WTC11 (cell line): ENCODE data around the gene SH2D4B. TPM values are rescaled to one million over a fixed set of nuclear protein-coding genes. Genes with fewer than 3 reads are reported as not detected.

Experiments used
- ATAC-seq: fragments of 200-7000 bp; cut with Tn5 transposase; 2 replicates; pipeline ENCODE4 v1.10.0; 2021; ENCODE audit warnings: mild to moderate bottlenecking, moderate library complexity
- CTCF ChIA-PET: fragments of 300-600 bp; sonication (Branson Sonifier 250); formaldehyde crosslinking; loops from one replicate; lab custom pipeline; 2021; ENCODE audit warnings: antibody characterized with exemption; lab: Charles Lee
- POLR2A ChIA-PET: fragments of 350-600 bp; sonication (Branson Sonifier 250); formaldehyde crosslinking; loops from one replicate; lab custom pipeline; 2021; ENCODE audit warnings: antibody characterized with exemption; lab: Charles Lee
- DNase-seq: peaks from one replicate; pipeline ENCODE4 v3.0.0; 2021; ENCODE audit warnings: low spot score
- H3K27ac Mint-ChIP-seq: 2 replicates; pipeline ENCODE4 v1.8.0; 2021; ENCODE audit warnings: mixed read lengths
- H3K27me3 Mint-ChIP-seq: 2 replicates; pipeline ENCODE4 v1.8.0; 2021; ENCODE audit warnings: low read depth, mild to moderate bottlenecking, moderate library complexity, mixed read lengths
- H3K36me3 Mint-ChIP-seq: 2 replicates; pipeline ENCODE4 v1.8.0; 2021; ENCODE audit warnings: mixed read lengths
- H3K4me1 Mint-ChIP-seq: 2 replicates; pipeline ENCODE4 v1.8.0; 2022; ENCODE audit warnings: mixed read lengths
- H3K4me3 Mint-ChIP-seq: 2 replicates; pipeline ENCODE4 v1.8.0; 2021; ENCODE audit warnings: mild to moderate bottlenecking, moderate library complexity, mixed read lengths
- H3K9me3 Mint-ChIP-seq: 2 replicates; pipeline ENCODE4 v1.8.0; 2021; ENCODE audit warnings: mixed read lengths
- CREM ChIP-seq: sonication (generic); formaldehyde crosslinking; IDR thresholded peaks from 2 replicates; pipeline ENCODE4 v1.8.1; 2022; ENCODE audit warnings: mild to moderate bottlenecking, missing genetic modification reagents, moderate library complexity
- ELF4 ChIP-seq: sonication (generic); formaldehyde crosslinking; IDR thresholded peaks from 2 replicates; pipeline ENCODE4 v1.8.1; 2022; ENCODE audit warnings: low read depth, mild to moderate bottlenecking, moderate library complexity, missing genetic modification reagents
- ETV6 ChIP-seq: sonication (generic); formaldehyde crosslinking; IDR thresholded peaks from 2 replicates; pipeline ENCODE4 v1.8.1; 2022; ENCODE audit warnings: mild to moderate bottlenecking, missing genetic modification reagents
- FOXJ3 ChIP-seq: sonication (generic); formaldehyde crosslinking; IDR thresholded peaks from 2 replicates; pipeline ENCODE4 v1.9.0; 2021; ENCODE audit warnings: missing genetic modification reagents, mild to moderate bottlenecking, borderline replicate concordance
- FOXK1 ChIP-seq: sonication (generic); formaldehyde crosslinking; IDR thresholded peaks from 2 replicates; pipeline ENCODE4 v1.8.0; 2022; ENCODE audit warnings: mild to moderate bottlenecking, moderate library complexity, missing genetic modification reagents
- NFE2L1 ChIP-seq: sonication (generic); formaldehyde crosslinking; IDR thresholded peaks from 2 replicates; pipeline ENCODE4 v1.8.1; 2023; ENCODE audit warnings: missing genetic modification reagents
- NR2C2 ChIP-seq: sonication (generic); formaldehyde crosslinking; IDR thresholded peaks from 2 replicates; pipeline ENCODE4 v1.8.0; 2022; ENCODE audit warnings: mild to moderate bottlenecking, missing genetic modification reagents
- RELA ChIP-seq: sonication (generic); formaldehyde crosslinking; IDR thresholded peaks from 2 replicates; pipeline ENCODE4 v1.8.1; 2022; ENCODE audit warnings: missing genetic modification reagents, mild to moderate bottlenecking, borderline replicate concordance
- SMAD3 ChIP-seq: sonication (generic); formaldehyde crosslinking; IDR thresholded peaks from 2 replicates; pipeline ENCODE4 v1.8.0; 2022; ENCODE audit warnings: missing genetic modification reagents, mild to moderate bottlenecking, borderline replicate concordance
- SMAD4 ChIP-seq: sonication (generic); formaldehyde crosslinking; IDR thresholded peaks from 2 replicates; pipeline ENCODE4 v1.8.0; 2022; ENCODE audit warnings: mild to moderate bottlenecking, missing genetic modification reagents
- ZNF121 ChIP-seq: sonication (generic); formaldehyde crosslinking; IDR thresholded peaks from 2 replicates; pipeline ENCODE4 v1.8.0; 2023; ENCODE audit warnings: missing genetic modification reagents
- ZNF219 ChIP-seq: sonication (generic); formaldehyde crosslinking; IDR thresholded peaks from 2 replicates; pipeline ENCODE4 v1.8.0; 2023; ENCODE audit warnings: missing genetic modification reagents, mild to moderate bottlenecking, borderline replicate concordance
- ZNF317 ChIP-seq: sonication (generic); formaldehyde crosslinking; IDR thresholded peaks from 2 replicates; pipeline ENCODE4 v1.8.1; 2023; ENCODE audit warnings: low read depth, mild to moderate bottlenecking, moderate library complexity, missing genetic modification reagents, borderline replicate concordance
- ZNF416 ChIP-seq: fragments of 250-450 bp; sonication (Bioruptor Pico); IDR thresholded peaks from 2 replicates; pipeline ENCODE4 v1.9.0; 2021; ENCODE audit warnings: mild to moderate bottlenecking, inconsistent platforms
- total RNA-seq: library from RNA; stranded (reverse); gene quantifications from 3 replicates; pipeline ENCODE4 v1.2.3, GENCODE V29; 2021
- TF ChIP-seq, protein P1 (sequence below): sonication (generic); formaldehyde crosslinking; IDR thresholded peaks from 2 replicates; pipeline ENCODE4 v1.8.1; 2022; ENCODE audit warnings: missing genetic modification reagents, borderline replicate concordance
- TF ChIP-seq, protein P2 (sequence below): sonication (generic); formaldehyde crosslinking; IDR thresholded peaks from 2 replicates; pipeline ENCODE4 v1.8.1; 2023; ENCODE audit warnings: mild to moderate bottlenecking, missing genetic modification reagents
- TF ChIP-seq, protein P3 (sequence below): sonication (generic); formaldehyde crosslinking; IDR thresholded peaks from 2 replicates; pipeline ENCODE4 v1.8.0; 2022; ENCODE audit warnings: mild to moderate bottlenecking, missing genetic modification reagents
- TF ChIP-seq, protein P4 (sequence below): sonication (generic); formaldehyde crosslinking; IDR thresholded peaks from 2 replicates; pipeline ENCODE4 v1.8.0; 2023; ENCODE audit warnings: missing genetic modification reagents, mild to moderate bottlenecking, borderline replicate concordance
- TF ChIP-seq, protein P5 (sequence below): sonication (generic); formaldehyde crosslinking; IDR thresholded peaks from 2 replicates; pipeline ENCODE4 v1.8.0; 2022; ENCODE audit warnings: mild to moderate bottlenecking, missing genetic modification reagents
- TF ChIP-seq, protein P6 (sequence below): sonication (generic); formaldehyde crosslinking; IDR thresholded peaks from 2 replicates; pipeline ENCODE4 v1.8.1; 2023; ENCODE audit warnings: mild to moderate bottlenecking, missing genetic modification reagents, borderline replicate concordance
- TF ChIP-seq, protein P7 (sequence below): sonication (generic); formaldehyde crosslinking; IDR thresholded peaks from 2 replicates; pipeline ENCODE4 v1.8.0; 2022; ENCODE audit warnings: mild to moderate bottlenecking, missing genetic modification reagents

Gene SH2D4B
- total RNA-seq, 1 experiment from 2014 or later: 0.04 TPM

DNA sequence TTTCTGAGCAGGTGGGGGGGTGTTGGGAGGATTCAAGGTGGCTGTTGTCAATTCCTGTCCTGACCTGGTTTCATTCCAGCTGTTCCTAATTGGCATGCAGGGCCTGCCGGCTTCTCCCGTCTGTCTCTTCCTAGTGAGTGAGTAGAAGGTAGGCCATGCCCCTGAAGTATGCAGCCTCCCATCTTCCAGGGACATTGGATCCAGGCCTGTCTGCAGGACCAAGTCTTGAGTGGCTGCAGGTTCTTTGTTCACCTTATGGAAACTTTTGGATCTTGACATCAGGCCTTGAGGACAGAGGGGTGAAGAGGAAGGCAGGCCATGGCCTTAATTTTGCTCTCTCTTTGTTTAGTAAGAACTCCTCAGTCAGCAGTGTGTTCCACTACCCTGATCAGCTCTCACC is 131.8 kb downstream of the SH2D4B start:
- H3K36me3 Mint-ChIP-seq: no peaks in the 10 kb centered on the region
- CTCF ChIA-PET: no interaction called here
- no peak overlapping the region for H3K4me3 Mint-ChIP-seq
- ATAC-seq (no peak), DNase-seq (no peak)
- no peak overlapping the region for H3K27ac Mint-ChIP-seq
- POLR2A ChIA-PET: no interaction called here
- H3K4me1 Mint-ChIP-seq: peaks cover 2% of the 10 kb centered on the region
- TF ChIP-seq ELF4 (CRISPR knock-in tag): no peak
- TF ChIP-seq, protein P1, sequence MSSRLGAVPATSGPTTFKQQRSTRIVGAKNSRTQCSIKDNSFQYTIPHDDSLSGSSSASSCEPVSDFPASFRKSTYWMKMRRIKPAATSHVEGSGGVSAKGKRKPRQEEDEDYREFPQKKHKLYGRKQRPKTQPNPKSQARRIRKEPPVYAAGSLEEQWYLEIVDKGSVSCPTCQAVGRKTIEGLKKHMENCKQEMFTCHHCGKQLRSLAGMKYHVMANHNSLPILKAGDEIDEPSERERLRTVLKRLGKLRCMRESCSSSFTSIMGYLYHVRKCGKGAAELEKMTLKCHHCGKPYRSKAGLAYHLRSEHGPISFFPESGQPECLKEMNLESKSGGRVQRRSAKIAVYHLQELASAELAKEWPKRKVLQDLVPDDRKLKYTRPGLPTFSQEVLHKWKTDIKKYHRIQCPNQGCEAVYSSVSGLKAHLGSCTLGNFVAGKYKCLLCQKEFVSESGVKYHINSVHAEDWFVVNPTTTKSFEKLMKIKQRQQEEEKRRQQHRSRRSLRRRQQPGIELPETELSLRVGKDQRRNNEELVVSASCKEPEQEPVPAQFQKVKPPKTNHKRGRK (CRISPR knock-in tag): no peak
- TF ChIP-seq RELA: no peak
- no peak for TF ChIP-seq FOXK1 (CRISPR knock-in tag)
- no peak for TF ChIP-seq CREM (CRISPR knock-in tag)
- TF ChIP-seq, protein P2, sequence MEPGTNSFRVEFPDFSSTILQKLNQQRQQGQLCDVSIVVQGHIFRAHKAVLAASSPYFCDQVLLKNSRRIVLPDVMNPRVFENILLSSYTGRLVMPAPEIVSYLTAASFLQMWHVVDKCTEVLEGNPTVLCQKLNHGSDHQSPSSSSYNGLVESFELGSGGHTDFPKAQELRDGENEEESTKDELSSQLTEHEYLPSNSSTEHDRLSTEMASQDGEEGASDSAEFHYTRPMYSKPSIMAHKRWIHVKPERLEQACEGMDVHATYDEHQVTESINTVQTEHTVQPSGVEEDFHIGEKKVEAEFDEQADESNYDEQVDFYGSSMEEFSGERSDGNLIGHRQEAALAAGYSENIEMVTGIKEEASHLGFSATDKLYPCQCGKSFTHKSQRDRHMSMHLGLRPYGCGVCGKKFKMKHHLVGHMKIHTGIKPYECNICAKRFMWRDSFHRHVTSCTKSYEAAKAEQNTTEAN (CRISPR knock-in tag): no peak
- H3K9me3 Mint-ChIP-seq: no peaks in the 10 kb centered on the region
- H3K27me3 Mint-ChIP-seq: no peaks in the 10 kb centered on the region; the same call in 1 of the 2 replicates

DNA sequence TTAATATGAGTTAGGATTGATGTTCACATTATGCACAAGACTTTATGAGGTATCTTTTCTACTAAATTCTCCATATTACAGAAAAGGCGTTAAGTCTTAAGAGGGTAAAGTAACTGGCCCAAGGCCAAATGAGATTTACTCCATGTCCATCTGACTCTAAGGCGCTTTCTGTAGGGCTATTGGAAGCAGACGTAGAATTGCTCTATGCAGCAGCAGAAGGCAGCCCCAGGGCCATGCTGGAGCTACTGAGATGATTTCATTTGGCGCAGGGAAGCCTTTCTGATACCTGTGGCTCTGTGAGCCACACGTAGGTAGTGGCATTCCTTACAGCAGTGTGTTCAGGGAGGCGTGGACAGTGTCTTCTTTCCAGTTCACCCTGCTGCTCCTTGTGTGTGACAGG is 133.1 kb downstream of the SH2D4B start:
- H3K27ac Mint-ChIP-seq: no peak overlapping the region
- ATAC-seq (no peak), DNase-seq (no peak)
- H3K9me3 Mint-ChIP-seq: no peaks in the 10 kb centered on the region
- H3K27me3 Mint-ChIP-seq: no peaks in the 10 kb centered on the region; the same call in 1 of the 2 replicates
- CTCF ChIA-PET: interaction anchor here (0.7 to 3.1 kb wide), 3 partner anchors 8 to 75 kb away, joined by 3 to 30 read pairs (median 3); no protein-coding TSS in a partner anchor
- POLR2A ChIA-PET: interaction anchor here (0.7 kb wide), 1 partner anchor 332 kb away, joined by 3 read pairs; no protein-coding TSS in a partner anchor
- no peak overlapping the region for H3K4me3 Mint-ChIP-seq
- no peaks in the 10 kb centered on the region for H3K36me3 Mint-ChIP-seq
- no peaks in the 10 kb centered on the region for H3K4me1 Mint-ChIP-seq
- TF ChIP-seq, protein P3, sequence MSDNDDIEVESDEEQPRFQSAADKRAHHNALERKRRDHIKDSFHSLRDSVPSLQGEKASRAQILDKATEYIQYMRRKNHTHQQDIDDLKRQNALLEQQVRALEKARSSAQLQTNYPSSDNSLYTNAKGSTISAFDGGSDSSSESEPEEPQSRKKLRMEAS (CRISPR knock-in tag): no peak
- TF ChIP-seq FOXJ3 (CRISPR knock-in tag) (no peak), ZNF317 (CRISPR knock-in tag) (no peak), SMAD4 (no peak), NFE2L1 (CRISPR knock-in tag) (no peak), ZNF121 (no peak), NR2C2 (no peak), ETV6 (CRISPR knock-in tag) (no peak), ZNF416 (CRISPR knock-in tag) (no peak), SMAD3 (CRISPR knock-in tag) (no peak), RELA (no peak), ZNF219 (CRISPR knock-in tag) (no peak)
- TF ChIP-seq, protein P4, sequence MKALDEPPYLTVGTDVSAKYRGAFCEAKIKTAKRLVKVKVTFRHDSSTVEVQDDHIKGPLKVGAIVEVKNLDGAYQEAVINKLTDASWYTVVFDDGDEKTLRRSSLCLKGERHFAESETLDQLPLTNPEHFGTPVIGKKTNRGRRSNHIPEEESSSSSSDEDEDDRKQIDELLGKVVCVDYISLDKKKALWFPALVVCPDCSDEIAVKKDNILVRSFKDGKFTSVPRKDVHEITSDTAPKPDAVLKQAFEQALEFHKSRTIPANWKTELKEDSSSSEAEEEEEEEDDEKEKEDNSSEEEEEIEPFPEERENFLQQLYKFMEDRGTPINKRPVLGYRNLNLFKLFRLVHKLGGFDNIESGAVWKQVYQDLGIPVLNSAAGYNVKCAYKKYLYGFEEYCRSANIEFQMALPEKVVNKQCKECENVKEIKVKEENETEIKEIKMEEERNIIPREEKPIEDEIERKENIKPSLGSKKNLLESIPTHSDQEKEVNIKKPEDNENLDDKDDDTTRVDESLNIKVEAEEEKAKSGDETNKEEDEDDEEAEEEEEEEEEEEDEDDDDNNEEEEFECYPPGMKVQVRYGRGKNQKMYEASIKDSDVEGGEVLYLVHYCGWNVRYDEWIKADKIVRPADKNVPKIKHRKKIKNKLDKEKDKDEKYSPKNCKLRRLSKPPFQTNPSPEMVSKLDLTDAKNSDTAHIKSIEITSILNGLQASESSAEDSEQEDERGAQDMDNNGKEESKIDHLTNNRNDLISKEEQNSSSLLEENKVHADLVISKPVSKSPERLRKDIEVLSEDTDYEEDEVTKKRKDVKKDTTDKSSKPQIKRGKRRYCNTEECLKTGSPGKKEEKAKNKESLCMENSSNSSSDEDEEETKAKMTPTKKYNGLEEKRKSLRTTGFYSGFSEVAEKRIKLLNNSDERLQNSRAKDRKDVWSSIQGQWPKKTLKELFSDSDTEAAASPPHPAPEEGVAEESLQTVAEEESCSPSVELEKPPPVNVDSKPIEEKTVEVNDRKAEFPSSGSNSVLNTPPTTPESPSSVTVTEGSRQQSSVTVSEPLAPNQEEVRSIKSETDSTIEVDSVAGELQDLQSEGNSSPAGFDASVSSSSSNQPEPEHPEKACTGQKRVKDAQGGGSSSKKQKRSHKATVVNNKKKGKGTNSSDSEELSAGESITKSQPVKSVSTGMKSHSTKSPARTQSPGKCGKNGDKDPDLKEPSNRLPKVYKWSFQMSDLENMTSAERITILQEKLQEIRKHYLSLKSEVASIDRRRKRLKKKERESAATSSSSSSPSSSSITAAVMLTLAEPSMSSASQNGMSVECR (CRISPR knock-in tag): no peak
- TF ChIP-seq, protein P5, sequence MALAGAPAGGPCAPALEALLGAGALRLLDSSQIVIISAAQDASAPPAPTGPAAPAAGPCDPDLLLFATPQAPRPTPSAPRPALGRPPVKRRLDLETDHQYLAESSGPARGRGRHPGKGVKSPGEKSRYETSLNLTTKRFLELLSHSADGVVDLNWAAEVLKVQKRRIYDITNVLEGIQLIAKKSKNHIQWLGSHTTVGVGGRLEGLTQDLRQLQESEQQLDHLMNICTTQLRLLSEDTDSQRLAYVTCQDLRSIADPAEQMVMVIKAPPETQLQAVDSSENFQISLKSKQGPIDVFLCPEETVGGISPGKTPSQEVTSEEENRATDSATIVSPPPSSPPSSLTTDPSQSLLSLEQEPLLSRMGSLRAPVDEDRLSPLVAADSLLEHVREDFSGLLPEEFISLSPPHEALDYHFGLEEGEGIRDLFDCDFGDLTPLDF (CRISPR knock-in tag): no peak
- TF ChIP-seq, protein P6, sequence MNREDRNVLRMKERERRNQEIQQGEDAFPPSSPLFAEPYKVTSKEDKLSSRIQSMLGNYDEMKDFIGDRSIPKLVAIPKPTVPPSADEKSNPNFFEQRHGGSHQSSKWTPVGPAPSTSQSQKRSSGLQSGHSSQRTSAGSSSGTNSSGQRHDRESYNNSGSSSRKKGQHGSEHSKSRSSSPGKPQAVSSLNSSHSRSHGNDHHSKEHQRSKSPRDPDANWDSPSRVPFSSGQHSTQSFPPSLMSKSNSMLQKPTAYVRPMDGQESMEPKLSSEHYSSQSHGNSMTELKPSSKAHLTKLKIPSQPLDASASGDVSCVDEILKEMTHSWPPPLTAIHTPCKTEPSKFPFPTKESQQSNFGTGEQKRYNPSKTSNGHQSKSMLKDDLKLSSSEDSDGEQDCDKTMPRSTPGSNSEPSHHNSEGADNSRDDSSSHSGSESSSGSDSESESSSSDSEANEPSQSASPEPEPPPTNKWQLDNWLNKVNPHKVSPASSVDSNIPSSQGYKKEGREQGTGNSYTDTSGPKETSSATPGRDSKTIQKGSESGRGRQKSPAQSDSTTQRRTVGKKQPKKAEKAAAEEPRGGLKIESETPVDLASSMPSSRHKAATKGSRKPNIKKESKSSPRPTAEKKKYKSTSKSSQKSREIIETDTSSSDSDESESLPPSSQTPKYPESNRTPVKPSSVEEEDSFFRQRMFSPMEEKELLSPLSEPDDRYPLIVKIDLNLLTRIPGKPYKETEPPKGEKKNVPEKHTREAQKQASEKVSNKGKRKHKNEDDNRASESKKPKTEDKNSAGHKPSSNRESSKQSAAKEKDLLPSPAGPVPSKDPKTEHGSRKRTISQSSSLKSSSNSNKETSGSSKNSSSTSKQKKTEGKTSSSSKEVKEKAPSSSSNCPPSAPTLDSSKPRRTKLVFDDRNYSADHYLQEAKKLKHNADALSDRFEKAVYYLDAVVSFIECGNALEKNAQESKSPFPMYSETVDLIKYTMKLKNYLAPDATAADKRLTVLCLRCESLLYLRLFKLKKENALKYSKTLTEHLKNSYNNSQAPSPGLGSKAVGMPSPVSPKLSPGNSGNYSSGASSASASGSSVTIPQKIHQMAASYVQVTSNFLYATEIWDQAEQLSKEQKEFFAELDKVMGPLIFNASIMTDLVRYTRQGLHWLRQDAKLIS: no peak
- TF ChIP-seq, protein P7, sequence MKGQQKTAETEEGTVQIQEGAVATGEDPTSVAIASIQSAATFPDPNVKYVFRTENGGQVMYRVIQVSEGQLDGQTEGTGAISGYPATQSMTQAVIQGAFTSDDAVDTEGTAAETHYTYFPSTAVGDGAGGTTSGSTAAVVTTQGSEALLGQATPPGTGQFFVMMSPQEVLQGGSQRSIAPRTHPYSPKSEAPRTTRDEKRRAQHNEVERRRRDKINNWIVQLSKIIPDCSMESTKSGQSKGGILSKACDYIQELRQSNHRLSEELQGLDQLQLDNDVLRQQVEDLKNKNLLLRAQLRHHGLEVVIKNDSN: no peak
